ENCODE results near the gene HID1. TPM values are rescaled to one million over a fixed set of nuclear protein-coding genes. Genes with fewer than 3 reads are reported as not detected.

Gene HID1
- total and polyA plus RNA-seq, 4 donors, result 6.1 to 32.6 (median 9.3) TPM

DNA sequence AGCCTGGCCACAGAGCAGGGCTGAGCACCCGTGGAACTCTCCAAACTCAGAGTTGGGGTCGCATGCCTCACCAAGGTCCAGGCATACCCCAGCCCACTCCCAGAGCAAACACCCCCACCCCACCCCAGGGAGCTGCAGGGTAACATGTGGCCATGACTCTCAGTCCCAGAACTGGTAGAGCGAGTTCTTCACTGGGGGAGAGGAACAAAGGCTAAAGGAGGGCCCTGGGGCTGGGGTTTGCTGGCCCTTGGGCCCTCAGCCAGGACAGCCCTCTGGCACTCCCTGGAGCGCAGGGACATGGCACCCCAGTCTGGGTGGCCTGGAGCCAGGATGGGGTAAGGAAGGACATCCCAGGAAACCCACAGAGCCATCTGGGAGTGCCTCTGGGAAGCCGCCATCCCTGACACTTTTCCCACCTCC is 4.2 kb downstream of the HID1 start:
- no peak overlapping the region for H3K27ac ChIP-seq (ENCODE audit: low read depth in 1 of 2, low read length in 2 of 2)
- no peaks in the 10 kb centered on the region for H3K4me1 ChIP-seq (ENCODE audit: control insufficient read depth in 1 of 2, insufficient read depth in 2 of 2, low read length in 2 of 2)
- ATAC-seq (ENCODE audit: low FRiP score) (no peak), DNase-seq (no peak)
- no peaks in the 10 kb centered on the region for H3K36me3 ChIP-seq (ENCODE audit: control insufficient read depth in 1 of 2, insufficient read depth in 2 of 2, low read length in 1 of 2)
- intact Hi-C loops (cut with DNase I), result no loop called here
- H3K4me3 ChIP-seq (ENCODE audit: low read length in 2 of 2), result no peak overlapping the region
- H3K27me3 ChIP-seq (ENCODE audit: control insufficient read depth in 1 of 2, insufficient read depth in 2 of 2, low read length in 1 of 2), result no peaks in the 10 kb centered on the region
- 87% methylated on average over 5 of the region's 5 CpGs for WGBS, 2 donors
- H3K9me3 ChIP-seq (ENCODE audit: control insufficient read depth, low read length), result no peaks in the 10 kb centered on the region

DNA sequence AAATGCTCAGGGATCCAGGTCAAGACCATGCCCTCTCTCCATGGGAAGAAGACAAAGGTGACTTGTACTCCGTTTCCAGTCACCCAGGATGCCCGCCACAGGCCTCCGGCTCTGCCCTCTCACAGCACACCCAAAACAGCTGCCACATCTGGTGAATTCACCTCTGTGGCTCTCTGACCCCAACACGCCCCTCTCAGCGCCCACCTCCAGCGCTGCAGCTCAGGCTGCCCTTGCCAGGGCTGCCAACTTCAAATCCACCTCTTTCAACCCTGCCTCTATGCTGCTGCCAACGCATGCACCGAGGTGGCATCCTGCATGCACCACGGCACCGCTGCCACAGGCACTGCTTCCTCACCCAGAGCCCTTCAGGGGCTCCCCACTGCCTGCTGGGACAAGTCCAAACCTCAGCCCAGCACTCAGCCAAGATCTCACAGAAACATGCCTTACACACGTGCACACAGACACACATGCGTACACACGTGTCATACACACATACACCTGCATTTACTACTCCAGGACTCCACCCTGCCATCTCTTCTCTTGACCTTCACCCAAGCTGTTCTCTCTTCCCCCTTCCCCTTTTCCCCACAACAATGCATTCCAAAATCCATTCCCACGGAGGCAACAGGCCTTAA is 7.5 kb downstream of the HID1 start:
- WGBS, 2 donors, result 84 to 89% methylated on average over 14 of the region's 14 CpGs
- Histone ChIP-seq H3K27ac (ENCODE audit: low read depth in 1 of 2, low read length in 2 of 2) (no peak overlapping the region), H3K4me1 (ENCODE audit: control insufficient read depth in 1 of 2, insufficient read depth in 2 of 2, low read length in 2 of 2) (no peaks in the 10 kb centered on the region), H3K9me3 (ENCODE audit: control insufficient read depth, low read length) (no peaks in the 10 kb centered on the region), H3K4me3 (ENCODE audit: low read length in 2 of 2) (no peak overlapping the region), H3K36me3 (ENCODE audit: control insufficient read depth in 1 of 2, insufficient read depth in 2 of 2, low read length in 1 of 2) (no peaks in the 10 kb centered on the region), H3K27me3 (ENCODE audit: control insufficient read depth in 1 of 2, insufficient read depth in 2 of 2, low read length in 1 of 2) (no peaks in the 10 kb centered on the region)
- ATAC-seq (ENCODE audit: low FRiP score), result no peak
- intact Hi-C loops (cut with DNase I), result loop anchor here (5.0 kb wide), 4 partner anchors 47 to 237 kb away; partner anchors contain the start of genes MRPL58 (in 2 of the 2) and ARMC7 (in 1 of the 2)
- no peak for DNase-seq

DNA sequence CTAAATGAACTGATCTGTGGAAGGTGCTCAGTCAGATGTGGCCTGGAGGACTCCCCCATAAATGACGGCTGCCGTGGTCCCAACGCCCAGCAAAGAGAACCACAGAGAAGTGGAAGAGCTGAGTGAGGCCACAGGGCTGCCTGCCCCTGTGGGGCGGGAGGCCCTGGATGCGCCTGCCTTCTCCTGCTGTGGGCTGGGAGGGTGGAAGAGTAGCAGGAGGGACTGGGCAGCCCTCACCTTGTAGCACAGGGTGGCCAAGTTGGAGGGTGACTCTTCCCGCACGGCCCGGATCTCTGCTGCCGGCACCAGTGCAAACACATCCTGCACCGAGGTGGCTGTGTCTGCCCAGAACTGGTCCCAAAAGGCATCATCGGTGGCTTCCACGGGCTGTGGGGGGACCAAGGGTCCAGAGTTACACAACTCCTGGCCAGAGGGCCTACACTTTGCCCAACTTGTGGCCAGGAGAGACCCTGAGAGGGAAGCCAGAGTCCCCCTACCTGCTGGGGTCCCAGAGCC is 8.3 kb downstream of the HID1 start:
- WGBS, 2 donors, result 91 to 93% methylated on average over 12 of the region's 12 CpGs
- H3K27me3 ChIP-seq (ENCODE audit: control insufficient read depth in 1 of 2, insufficient read depth in 2 of 2, low read length in 1 of 2), result no peaks in the 10 kb centered on the region
- intact Hi-C loops (cut with DNase I), result loop anchor here (5.0 kb wide), 4 partner anchors 48 to 238 kb away; partner anchors contain the start of genes MRPL58 (in 2 of the 2) and ARMC7 (in 1 of the 2)

DNA sequence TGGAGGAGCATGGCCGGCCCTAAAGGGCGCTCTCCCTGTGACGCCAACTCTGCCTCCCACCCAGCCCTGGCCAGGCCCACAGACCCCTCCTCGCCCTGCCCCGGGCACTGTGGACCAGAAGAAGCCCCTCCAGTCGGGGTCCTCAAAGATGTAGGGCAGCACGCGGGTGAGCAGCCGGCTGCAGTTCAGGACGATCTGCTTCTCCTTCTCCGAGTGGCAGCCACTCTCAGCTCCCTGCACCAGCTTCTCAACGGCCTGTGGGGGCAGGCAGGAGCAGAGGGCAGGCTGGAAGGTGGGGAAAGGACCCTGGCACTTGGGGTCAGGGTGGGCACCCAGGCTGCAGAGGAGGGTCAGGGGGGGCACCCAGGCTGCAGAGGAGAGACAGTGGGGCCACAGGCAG is 8.9 kb downstream of the HID1 start:
- 79 to 80% methylated on average over 12 of the region's 12 CpGs for WGBS, 2 donors
- intact Hi-C loops (cut with DNase I), result loop anchor here (5.0 kb wide), 4 partner anchors 49 to 239 kb away; partner anchors contain the start of genes MRPL58 (in 2 of the 2) and ARMC7 (in 1 of the 2)

More for the DNA sequence above, 8.3 kb downstream of the HID1 start:
- Histone ChIP-seq H3K4me3 (ENCODE audit: low read length in 2 of 2) (no peak overlapping the region), H3K36me3 (ENCODE audit: control insufficient read depth in 1 of 2, insufficient read depth in 2 of 2, low read length in 1 of 2) (no peaks in the 10 kb centered on the region), H3K27ac (ENCODE audit: low read depth in 1 of 2, low read length in 2 of 2) (no peak overlapping the region), H3K4me1 (ENCODE audit: control insufficient read depth in 1 of 2, insufficient read depth in 2 of 2, low read length in 2 of 2) (no peaks in the 10 kb centered on the region), H3K9me3 (ENCODE audit: control insufficient read depth, low read length) (no peaks in the 10 kb centered on the region)
- DNase-seq (no peak), ATAC-seq (ENCODE audit: low FRiP score) (no peak)

DNA sequence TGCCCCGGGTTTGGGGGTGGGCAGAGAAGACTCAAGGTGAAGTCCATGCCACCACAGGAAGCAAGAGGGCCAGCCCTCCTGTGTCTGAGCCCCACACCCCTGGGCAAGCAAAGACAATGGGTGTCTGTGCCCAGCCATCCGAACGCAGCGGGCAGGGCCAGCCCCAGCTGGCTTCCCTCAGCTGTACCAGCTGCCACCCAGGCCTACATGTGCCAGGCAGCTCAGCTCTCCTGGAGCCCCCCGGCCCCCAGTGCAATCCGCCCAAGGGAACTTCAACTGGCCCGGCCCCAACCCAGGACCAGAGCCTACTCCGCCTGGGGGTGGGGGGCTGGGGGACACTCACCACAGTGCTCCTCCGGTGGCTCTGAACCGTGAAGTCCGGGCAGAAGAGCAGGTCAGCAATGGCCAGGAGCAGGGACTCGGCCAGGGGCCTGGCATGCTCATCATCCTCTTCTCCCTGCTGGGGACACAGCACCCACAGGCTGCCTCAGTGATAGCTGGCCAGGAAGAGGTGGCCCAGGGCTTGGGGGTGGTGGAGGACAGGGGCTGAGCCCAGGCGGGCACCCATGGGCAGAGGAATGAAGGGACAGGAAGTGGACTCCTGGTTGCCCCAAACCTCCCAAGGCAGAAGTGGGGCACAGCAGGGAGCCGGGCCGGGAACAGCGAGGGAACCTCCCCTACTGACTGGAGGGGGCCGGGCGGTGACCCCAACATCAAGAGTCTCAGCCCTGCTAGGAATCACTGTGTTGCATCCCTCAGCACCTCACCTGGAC is 9.8 kb downstream of the HID1 start:
- intact Hi-C loops (cut with DNase I), result loop anchor here (5.0 kb wide), 4 partner anchors 49 to 239 kb away; partner anchors contain the start of genes MRPL58 (in 2 of the 2) and ARMC7 (in 1 of the 2)
- Histone ChIP-seq H3K9me3 (ENCODE audit: control insufficient read depth, low read length) (no peaks in the 10 kb centered on the region), H3K36me3 (ENCODE audit: control insufficient read depth in 1 of 2, insufficient read depth in 2 of 2, low read length in 1 of 2) (no peaks in the 10 kb centered on the region), H3K4me1 (ENCODE audit: control insufficient read depth in 1 of 2, insufficient read depth in 2 of 2, low read length in 2 of 2) (no peaks in the 10 kb centered on the region), H3K27ac (ENCODE audit: low read depth in 1 of 2, low read length in 2 of 2) (no peak overlapping the region), H3K27me3 (ENCODE audit: control insufficient read depth in 1 of 2, insufficient read depth in 2 of 2, low read length in 1 of 2) (no peaks in the 10 kb centered on the region), H3K4me3 (ENCODE audit: low read length in 2 of 2) (no peak overlapping the region)
- ATAC-seq (ENCODE audit: low FRiP score) (no peak), DNase-seq (no peak)
- WGBS, 2 donors, result 88 to 90% methylated on average over 16 to 18 of the region's 18 CpGs

More for the DNA sequence above, 8.9 kb downstream of the HID1 start:
- Histone ChIP-seq H3K9me3 (ENCODE audit: control insufficient read depth, low read length) (no peaks in the 10 kb centered on the region), H3K27me3 (ENCODE audit: control insufficient read depth in 1 of 2, insufficient read depth in 2 of 2, low read length in 1 of 2) (no peaks in the 10 kb centered on the region), H3K27ac (ENCODE audit: low read depth in 1 of 2, low read length in 2 of 2) (no peak overlapping the region), H3K36me3 (ENCODE audit: control insufficient read depth in 1 of 2, insufficient read depth in 2 of 2, low read length in 1 of 2) (no peaks in the 10 kb centered on the region), H3K4me1 (ENCODE audit: control insufficient read depth in 1 of 2, insufficient read depth in 2 of 2, low read length in 2 of 2) (no peaks in the 10 kb centered on the region), H3K4me3 (ENCODE audit: low read length in 2 of 2) (no peak overlapping the region)
- no peak for DNase-seq
- ATAC-seq (ENCODE audit: low FRiP score), result no peak

DNA sequence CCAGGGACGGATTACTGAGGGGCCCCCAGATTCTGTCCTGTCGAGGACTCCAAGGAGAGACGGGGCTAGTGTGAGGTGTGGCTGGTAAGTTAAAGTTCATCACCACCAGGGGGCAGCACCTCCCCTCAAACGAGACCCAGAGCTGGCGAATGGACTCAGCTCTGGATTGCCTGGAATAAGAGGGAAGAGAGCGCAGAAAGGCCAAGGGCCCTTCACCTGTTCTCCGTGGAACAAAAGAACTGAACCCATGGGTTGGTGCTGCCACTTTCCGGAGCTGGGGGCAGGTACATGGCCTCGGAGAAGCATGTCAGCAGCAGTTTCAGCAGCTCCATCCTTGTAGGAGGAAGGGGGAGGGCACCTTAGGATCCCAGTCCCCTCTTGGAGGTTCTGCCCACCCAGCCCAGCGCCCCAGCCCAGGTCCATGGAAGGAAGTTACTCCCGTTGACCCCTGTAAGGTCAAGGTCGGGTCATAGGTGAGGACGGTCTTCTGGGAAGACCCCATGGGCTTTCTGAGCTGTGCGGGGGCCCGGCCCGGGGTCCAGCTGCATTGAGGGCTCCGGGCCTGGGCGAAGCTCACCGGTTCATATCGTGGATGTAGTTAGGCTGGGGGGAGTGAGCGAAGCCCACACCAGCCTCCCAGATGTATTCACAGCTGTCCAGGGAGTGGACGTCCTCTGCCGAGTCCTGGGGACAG is 10.8 kb downstream of the HID1 start:
- ATAC-seq (ENCODE audit: low FRiP score), result peak; percentile 83
- Histone ChIP-seq H3K36me3 (ENCODE audit: control insufficient read depth in 1 of 2, insufficient read depth in 2 of 2, low read length in 1 of 2) (no peaks in the 10 kb centered on the region), H3K9me3 (ENCODE audit: control insufficient read depth, low read length) (no peaks in the 10 kb centered on the region), H3K4me3 (ENCODE audit: low read length in 2 of 2) (no peak overlapping the region), H3K27me3 (ENCODE audit: control insufficient read depth in 1 of 2, insufficient read depth in 2 of 2, low read length in 1 of 2) (no peaks in the 10 kb centered on the region), H3K4me1 (ENCODE audit: control insufficient read depth in 1 of 2, insufficient read depth in 2 of 2, low read length in 2 of 2) (no peaks in the 10 kb centered on the region), H3K27ac (ENCODE audit: low read depth in 1 of 2, low read length in 2 of 2) (no peak overlapping the region)
- intact Hi-C loops (cut with DNase I), result loop anchor here (5.0 kb wide), 4 partner anchors 50 to 240 kb away; partner anchors contain the start of genes MRPL58 (in 2 of the 2) and ARMC7 (in 1 of the 2)
- DNase-seq, result peak; percentile 93 to 95
- 44 to 46% methylated on average over 23 of the region's 23 CpGs for WGBS, 2 donors

DNA sequence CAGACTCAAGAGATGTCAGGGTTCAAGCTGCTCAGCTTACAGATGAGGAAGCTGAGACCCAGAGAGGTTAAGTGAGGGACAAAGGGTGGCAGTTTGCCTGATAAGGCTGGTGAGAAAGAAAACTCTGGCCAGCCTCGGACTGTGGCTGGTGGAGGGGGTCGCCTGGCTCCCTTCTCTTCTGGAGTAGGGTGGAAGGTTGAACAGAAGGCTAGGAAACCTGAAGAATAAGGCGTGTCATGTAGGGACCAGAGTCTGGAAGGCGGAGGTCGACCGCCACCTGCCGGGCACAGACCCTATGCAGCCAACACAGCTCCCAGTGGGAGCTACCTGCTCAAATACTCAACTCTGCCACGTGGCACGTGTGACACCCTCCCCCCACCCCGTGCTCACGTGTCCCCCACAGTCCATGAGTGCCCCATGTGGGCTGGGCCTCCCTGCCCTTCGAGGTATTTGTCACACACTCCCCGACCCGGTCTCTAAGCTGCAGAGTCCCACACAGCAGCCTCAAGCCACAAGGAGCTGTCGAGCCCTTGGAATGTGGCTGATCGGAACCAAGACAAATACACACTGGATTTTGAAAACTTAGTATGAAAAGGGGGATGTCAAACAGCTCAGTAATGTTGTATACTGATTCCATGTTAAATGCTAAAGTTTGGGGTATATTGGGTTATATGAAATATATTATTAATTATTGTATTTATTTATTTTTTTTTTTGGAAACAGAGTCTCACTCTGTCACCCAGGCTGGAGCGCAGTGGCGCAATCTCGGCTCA is 11.8 kb downstream of the HID1 start:
- DNase-seq, result no peak
- no peak overlapping the region for H3K4me3 ChIP-seq (ENCODE audit: low read length in 2 of 2)
- H3K27me3 ChIP-seq (ENCODE audit: control insufficient read depth in 1 of 2, insufficient read depth in 2 of 2, low read length in 1 of 2), result no peaks in the 10 kb centered on the region
- no peaks in the 10 kb centered on the region for H3K36me3 ChIP-seq (ENCODE audit: control insufficient read depth in 1 of 2, insufficient read depth in 2 of 2, low read length in 1 of 2)
- no peaks in the 10 kb centered on the region for H3K4me1 ChIP-seq (ENCODE audit: control insufficient read depth in 1 of 2, insufficient read depth in 2 of 2, low read length in 2 of 2)
- H3K27ac ChIP-seq (ENCODE audit: low read depth in 1 of 2, low read length in 2 of 2), result no peak overlapping the region
- 38 to 60% methylated on average over 15 to 19 of the region's 19 CpGs for WGBS, 2 donors
- intact Hi-C loops (cut with DNase I), result loop anchor here (5.0 kb wide), 4 partner anchors 52 to 242 kb away; partner anchors contain the start of genes MRPL58 (in 2 of the 2) and ARMC7 (in 1 of the 2)
- no peaks in the 10 kb centered on the region for H3K9me3 ChIP-seq (ENCODE audit: control insufficient read depth, low read length)
- no peak for ATAC-seq (ENCODE audit: low FRiP score)

Measured in aorta (tissue), 5 donors.